GM23338 (cell line): ENCODE results near the gene BCAS3.

ENCODE experiments used
- CREB1 ChIP-seq: fragments of 250-450 bp; sonication (Bioruptor Pico); IDR thresholded peaks from 2 replicates; pipeline ENCODE4 v1.5.0; 2020; ENCODE audit warnings: low read depth, mild to moderate bottlenecking, moderate library complexity
- CTCF ChIP-seq, 2 experiments: fragments of 200-600 bp in 1 of 2; sonication (generic) in 1 of 2; conservative IDR thresholded peaks; 2 replicates each; pipeline versions ENCODE4 v1.5.1 to v1.6.1; 2016 to 2017; ENCODE audit warnings: antibody characterized with exemption in 2 of 2, low read depth in 2 of 2, mild to moderate bottlenecking in 2 of 2, moderate library complexity in 1 of 2
- EZH2 ChIP-seq: fragments of 200-600 bp; sonication (generic); IDR thresholded peaks from one replicate; pipeline ENCODE4 v1.8.0; 2017; ENCODE audit warnings: antibody characterized with exemption, mild to moderate bottlenecking, low read depth; ENCODE audit not compliant: unreplicated experiment
- EZH2phosphoT487 ChIP-seq: fragments of 200-600 bp; sonication (generic); IDR thresholded peaks from one replicate; pipeline ENCODE4 v1.8.1; 2018; ENCODE audit warnings: antibody characterized with exemption; ENCODE audit not compliant: unreplicated experiment
- JUNB ChIP-seq: IDR thresholded peaks from one replicate; pipeline ENCODE4 v1.6.1; 2016; ENCODE audit warnings: antibody characterized with exemption; ENCODE audit not compliant: unreplicated experiment
- NANOG ChIP-seq: IDR thresholded peaks from 2 replicates; pipeline ENCODE4 v1.6.1; 2016; ENCODE audit warnings: antibody characterized with exemption, borderline replicate concordance
- POLR2AphosphoS5 ChIP-seq: IDR thresholded peaks from 2 replicates; pipeline ENCODE4 v1.6.1; 2016; ENCODE audit warnings: antibody characterized with exemption, low read depth
- STAT1 ChIP-seq: IDR thresholded peaks from one replicate; pipeline ENCODE4 v1.6.1; 2016; ENCODE audit warnings: antibody characterized with exemption; ENCODE audit not compliant: unreplicated experiment
- ZNF331 ChIP-seq: fragments of 250-450 bp; sonication (Bioruptor Pico); IDR thresholded peaks from 2 replicates; pipeline ENCODE4 v1.5.0; 2020; ENCODE audit warnings: low read depth, mild to moderate bottlenecking, moderate library complexity
- TF ChIP-seq, protein P1 (sequence below): IDR thresholded peaks from one replicate; pipeline ENCODE4 v1.6.1; 2018; ENCODE audit warnings: antibody characterized with exemption; ENCODE audit not compliant: unreplicated experiment
- TF ChIP-seq, protein P2 (sequence below): IDR thresholded peaks from 2 replicates; pipeline ENCODE4 v1.6.1; 2016; ENCODE audit warnings: antibody characterized with exemption

DNA sequence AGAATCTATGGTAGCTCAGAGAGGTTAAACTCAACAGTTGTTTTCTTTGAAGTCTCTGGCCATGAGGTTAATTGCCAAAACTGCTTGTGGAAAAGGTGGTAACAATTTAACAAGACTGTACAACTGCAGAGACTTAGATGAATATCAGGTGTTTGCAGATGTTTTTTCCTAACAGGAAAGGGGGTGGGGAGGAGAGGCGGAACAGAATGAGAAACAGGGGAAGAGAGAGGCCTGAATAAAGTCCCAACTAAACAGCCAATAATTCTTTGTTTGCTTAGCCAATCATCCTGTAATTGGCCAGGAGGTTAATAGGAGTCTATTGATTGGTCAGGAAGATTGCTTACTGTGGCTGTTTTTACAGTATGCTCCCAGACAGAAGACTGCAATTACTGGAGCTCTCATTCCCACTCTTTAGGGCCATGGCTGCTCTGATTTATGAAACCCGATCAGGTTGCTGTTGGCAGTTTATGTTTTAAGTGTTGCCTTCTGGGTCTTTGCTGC is 472.3 kb downstream of the BCAS3 start:
- TF ChIP-seq EZH2phosphoT487 (no peak), POLR2AphosphoS5 (no peak), CTCF (conservative IDR thresholded peaks at IDR 0.05; ENCODE audit: low read depth in 2 of 2) (no peak), CREB1 (no peak), EZH2 (no peak), ZNF331 (CRISPR knock-in tag) (no peak), STAT1 (no peak), JUNB (no peak), NANOG (no peak)
- TF ChIP-seq, protein P1, sequence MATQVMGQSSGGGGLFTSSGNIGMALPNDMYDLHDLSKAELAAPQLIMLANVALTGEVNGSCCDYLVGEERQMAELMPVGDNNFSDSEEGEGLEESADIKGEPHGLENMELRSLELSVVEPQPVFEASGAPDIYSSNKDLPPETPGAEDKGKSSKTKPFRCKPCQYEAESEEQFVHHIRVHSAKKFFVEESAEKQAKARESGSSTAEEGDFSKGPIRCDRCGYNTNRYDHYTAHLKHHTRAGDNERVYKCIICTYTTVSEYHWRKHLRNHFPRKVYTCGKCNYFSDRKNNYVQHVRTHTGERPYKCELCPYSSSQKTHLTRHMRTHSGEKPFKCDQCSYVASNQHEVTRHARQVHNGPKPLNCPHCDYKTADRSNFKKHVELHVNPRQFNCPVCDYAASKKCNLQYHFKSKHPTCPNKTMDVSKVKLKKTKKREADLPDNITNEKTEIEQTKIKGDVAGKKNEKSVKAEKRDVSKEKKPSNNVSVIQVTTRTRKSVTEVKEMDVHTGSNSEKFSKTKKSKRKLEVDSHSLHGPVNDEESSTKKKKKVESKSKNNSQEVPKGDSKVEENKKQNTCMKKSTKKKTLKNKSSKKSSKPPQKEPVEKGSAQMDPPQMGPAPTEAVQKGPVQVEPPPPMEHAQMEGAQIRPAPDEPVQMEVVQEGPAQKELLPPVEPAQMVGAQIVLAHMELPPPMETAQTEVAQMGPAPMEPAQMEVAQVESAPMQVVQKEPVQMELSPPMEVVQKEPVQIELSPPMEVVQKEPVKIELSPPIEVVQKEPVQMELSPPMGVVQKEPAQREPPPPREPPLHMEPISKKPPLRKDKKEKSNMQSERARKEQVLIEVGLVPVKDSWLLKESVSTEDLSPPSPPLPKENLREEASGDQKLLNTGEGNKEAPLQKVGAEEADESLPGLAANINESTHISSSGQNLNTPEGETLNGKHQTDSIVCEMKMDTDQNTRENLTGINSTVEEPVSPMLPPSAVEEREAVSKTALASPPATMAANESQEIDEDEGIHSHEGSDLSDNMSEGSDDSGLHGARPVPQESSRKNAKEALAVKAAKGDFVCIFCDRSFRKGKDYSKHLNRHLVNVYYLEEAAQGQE, result no peak
- TF ChIP-seq, protein P2, sequence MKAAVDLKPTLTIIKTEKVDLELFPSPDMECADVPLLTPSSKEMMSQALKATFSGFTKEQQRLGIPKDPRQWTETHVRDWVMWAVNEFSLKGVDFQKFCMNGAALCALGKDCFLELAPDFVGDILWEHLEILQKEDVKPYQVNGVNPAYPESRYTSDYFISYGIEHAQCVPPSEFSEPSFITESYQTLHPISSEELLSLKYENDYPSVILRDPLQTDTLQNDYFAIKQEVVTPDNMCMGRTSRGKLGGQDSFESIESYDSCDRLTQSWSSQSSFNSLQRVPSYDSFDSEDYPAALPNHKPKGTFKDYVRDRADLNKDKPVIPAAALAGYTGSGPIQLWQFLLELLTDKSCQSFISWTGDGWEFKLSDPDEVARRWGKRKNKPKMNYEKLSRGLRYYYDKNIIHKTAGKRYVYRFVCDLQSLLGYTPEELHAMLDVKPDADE, result no peak
